ENCODE measurements around the gene ANXA6.

The ANXA6 gene

GRCh38 chr5:151051066-151051930 lies 106.3 kb downstream of the ANXA6 start:
- no peak overlapping the region for H3K27ac ChIP-seq

More at GRCh38 chr5:151051066-151051930, 106.3 kb downstream of the ANXA6 start:
- TF ChIP-seq CTCF (conservative IDR thresholded peaks at IDR 0.05) = peak; percentile 86

Data from VCaP (cell line).